NCI-H446 treated with DMSO at 0.1 percent for 48 hours (cell line): ENCODE results near the gene THYN1.
"Not testable (repeated sequence)": the region's sequence is repeated elsewhere in the genome, so short reads cannot be mapped to it uniquely, and the experiment has no call there.

Source experiments
- DNase-seq: peaks from one replicate; lab custom pipeline; 2025; lab: John Stamatoyannopoulos, UW

The THYN1 gene

DNA sequence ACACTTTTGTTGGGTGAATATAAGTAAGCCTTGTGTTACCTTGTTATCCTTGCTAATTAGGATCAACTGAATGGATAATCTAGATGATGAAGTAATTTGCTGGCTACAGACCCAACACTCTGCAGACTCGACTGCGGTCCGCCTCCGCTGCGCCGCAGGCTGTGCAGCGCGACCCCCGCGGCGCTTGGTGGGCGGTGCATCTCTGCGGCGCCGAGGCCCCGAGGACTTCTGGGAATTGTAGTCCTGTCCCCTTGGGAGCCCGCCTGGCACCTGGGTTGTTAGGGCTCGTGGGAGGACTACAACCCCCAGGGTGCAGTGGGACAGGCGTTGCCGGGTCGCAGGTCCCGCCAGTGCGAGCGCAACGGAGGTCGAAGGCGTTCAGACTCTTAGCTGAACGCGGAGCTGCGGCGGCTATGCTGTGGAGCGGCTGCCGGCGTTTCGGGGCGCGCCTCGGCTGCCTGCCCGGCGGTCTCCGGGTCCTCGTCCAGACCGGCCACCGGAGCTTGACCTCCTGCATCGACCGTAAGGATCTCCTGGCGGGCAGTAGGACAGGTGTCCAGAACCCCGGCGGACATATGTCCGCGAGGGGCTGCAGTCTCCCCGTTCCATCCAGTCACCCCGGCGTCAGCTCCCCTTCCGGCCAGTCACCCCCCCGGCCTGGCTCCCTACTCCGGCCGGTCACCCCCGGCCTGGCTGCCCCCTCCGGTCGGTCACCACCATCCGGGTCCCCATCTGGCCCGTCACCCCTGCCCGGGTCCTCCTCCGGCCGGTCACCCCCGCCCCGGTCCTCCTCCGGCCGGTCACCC lies at the start of gene THYN1, which contains the start of gene ACAD8:
Gene THYN1, minus strand, starts transcription at position 165 of the 806 bp plus-strand sequence. CDS start 470 bp downstream, outside the sequence.
Gene ACAD8, plus strand, starts transcription at position 381 of the 806 bp plus-strand sequence. Its CDS starts 33 bp downstream, at position 414.
- DNase-seq: peak; percentile 96

DNA sequence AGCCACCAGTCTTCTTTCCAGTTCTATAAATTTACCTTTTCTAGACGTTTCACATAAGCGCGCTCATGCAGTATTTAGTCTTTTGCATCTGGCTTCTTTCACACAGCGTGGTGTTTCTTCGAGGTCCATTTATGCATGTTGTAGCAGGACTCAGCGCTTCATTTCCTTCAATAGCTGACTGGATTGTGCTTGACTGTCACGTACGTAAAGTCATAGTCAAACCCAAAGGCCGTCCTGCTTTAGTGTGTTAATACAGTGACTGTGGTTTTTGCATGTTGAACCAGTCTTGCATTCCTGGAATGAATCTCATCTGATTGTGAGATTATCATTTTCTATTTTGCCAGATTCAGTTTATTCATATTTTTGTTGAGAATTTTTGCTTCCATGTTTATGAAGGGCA lies 41.5 kb upstream of the THYN1 start:
- no peak for DNase-seq

DNA sequence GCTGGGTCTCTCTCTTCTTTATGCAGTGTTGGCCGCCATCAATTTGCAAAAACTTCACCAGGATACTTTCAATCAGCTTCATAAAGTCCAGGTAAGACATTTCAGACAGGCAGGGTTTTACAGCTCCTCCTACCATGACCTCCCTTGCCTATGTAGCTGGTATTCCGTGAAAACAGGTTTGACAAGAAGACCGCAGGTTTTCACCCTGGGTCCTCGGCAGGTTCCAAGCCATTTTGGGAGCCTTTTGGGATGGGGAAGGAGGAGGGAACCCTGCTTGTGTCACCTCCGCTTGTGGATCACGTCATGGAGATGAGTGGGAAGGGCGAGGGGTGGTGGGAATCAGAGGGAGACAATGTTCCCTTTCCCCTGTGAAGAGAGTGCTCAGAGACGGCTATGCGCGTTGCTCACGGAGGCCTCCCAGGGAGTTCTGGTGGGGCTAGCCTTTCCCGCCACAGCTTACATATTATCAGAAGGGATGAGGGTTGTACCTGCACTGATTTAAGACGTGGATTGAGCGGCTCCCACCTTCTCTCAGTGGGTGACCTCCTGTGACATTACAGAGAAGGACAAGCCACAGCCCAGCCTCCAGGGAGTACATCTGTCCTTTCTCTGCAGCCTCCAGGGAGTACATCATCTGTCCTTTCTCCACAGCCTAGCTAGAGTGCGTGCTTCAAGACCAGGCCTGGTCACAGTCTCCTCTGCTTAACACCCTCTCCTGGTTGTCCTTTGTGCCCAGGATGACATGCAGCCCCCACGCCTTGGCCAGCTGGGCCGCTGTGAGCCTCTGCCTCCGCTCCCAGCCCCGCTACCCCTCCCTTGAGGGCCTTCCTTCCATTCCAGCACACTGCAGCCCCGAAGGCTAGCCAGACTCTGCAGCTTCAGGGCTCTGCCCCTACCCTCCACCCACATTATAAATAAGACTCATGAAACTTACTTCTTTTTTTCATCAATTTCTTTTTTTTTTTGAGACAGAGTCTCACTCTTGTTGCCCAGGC lies 40.3 kb upstream of the THYN1 start:
- no peak for DNase-seq

DNA sequence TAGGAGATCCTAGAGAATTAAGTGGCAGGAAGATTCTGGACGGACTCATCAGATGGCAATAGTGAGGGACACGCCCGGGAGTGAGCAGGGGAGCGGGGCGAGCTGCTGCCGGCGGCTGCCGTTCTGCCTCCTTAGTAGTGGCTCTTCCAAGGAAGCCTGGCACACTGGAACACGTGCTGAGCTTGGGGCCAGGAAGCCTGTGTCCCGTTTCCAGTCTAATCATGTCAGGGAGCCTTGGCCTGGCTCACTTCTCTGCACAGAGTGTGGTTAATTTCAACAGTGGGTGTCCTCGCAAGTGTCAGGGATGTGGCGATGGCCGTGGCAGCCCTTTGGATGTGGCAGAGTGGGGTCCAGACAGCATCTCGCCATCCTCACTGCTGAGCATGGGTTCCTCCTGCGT lies 39.5 kb upstream of the THYN1 start:
- DNase-seq: no peak

DNA sequence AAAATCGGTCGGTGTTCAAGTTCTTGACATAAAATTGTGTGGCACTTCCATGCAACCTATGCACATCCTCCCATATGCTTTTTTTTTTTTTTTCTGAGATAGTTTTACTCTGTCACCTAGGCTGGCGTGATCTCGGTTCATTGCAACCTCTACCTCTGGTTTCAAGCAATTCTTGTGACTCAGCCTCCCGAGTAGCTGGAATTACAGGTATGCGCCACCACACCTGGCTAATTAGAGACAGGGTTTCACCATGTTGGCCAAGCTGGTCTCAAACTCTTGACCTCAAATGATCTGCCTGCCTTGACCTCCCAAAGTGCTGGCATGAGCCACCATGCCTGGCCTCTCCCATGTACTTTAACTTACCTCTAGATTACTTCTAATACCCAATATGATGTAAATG lies 38.0 kb upstream of the THYN1 start:
- DNase-seq: no peak

DNA sequence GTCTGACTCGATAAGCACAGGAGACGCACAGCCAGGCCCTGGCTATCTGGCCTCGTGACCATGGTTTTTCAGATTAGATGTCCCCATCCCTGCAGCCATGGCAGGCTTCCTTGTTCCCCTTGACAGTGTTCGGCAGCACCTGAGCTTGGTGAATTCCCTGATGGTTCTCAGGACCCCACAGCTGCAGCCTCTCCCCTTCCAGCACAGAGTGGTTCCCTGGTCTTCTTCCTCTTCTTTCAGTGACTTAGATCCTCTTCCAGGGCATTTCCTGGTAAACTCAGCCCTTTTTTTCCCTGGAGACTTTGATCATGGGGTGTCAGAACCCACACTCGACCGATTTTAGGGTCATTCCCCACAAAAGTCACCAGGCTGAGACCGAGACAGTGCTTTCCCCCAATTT lies 37.5 kb upstream of the THYN1 start:
- DNase-seq: no peak

DNA sequence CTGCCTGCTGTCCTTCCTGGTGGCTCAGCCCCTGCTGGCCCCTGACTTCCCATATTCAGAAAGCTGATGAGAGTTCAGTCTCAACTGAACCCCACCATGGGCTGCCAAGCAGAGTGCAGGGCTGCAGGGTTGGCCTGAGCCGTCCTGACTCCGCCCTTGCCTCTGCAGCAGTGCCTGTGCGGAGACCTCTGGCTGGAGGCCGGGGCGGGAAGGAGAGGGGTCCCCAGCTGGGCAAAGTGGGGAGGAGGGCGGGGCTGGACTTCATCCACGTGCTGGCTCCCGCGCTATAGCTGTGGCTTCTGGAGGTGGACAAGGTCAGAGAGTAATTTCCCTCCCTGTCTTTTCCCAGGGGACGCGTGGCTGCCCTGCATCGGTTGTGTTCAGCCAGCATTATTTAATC lies 36.6 kb upstream of the THYN1 start:
- no peak for DNase-seq

DNA sequence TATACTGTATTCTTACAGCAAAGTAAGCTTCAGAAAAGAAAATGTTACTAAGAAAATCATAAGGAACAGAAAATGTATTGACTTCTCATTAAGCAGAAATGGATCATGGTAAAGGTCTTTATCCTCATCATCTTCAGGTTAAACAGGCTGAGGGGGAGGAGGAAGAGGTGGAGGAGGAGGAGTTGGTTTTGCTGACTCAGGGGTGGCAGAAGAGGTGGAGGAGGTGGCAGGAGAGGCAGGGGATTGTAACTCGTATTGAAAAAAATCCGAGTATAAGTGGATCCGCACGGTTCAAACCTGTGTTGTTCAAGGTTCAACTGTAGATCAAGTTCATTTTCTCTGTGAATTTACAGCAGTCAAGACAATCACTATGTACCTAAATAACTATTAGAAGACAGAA lies 36.0 kb upstream of the THYN1 start:
- no peak for DNase-seq

DNA sequence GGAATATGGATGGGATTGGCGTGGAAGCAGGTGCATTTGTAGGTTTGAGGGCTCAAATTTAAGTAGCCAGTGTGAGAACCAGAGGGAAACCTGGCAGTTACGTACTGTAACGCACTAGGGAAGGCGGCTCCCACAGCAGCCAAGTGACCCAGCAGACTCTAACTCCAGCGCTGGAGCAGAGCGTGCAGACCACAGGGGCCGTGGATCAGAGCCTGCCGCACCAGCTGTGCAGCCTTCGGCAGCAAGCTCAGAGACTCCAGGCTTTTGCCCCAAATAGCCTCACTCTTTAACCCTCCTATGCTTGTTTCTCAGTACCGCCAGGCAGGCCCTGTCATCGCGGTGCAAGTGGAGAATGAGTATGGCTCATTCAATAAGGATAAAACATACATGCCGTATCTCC lies 35.3 kb upstream of the THYN1 start:
- no peak for DNase-seq

DNA sequence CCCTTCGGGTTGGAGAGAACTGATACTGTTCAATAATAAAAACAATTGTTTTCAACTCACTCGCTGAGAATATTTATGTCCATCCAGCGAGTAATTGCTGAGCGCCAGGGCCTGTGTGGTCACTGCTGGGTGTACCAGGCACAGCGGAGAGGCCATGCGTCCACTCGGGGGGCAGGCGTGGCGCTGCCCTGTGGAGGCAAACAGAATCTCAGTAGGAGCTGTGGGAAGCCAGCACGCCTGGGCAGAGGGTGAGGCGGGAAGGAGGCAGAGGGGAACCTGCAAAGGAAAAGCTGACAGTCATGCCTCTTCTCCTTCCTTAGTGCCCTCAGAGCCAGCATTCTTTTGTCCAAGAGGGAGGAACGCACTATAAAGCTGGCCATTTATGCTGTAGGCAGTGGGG lies 34.4 kb upstream of the THYN1 start:
- no peak for DNase-seq

DNA sequence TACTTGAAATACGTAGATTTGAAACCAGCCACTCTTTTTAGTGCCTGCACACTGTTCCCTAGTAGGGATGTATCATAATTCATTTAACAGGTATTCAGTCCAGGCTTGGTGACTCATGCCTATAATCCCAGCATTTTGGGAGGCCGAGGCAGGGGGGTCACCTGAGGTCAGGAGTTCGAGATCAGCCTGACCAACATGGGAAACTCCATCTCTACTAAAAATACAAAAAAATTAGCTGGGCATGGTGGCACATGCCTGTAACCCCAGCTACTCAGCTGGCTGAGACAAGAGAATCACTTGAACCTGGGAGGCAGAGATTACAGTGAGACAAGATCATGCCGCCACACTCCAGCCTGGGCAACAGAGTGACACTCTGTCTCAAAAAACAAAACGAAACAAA lies 31.2 kb upstream of the THYN1 start:
- not testable (repeated sequence) for DNase-seq

DNA sequence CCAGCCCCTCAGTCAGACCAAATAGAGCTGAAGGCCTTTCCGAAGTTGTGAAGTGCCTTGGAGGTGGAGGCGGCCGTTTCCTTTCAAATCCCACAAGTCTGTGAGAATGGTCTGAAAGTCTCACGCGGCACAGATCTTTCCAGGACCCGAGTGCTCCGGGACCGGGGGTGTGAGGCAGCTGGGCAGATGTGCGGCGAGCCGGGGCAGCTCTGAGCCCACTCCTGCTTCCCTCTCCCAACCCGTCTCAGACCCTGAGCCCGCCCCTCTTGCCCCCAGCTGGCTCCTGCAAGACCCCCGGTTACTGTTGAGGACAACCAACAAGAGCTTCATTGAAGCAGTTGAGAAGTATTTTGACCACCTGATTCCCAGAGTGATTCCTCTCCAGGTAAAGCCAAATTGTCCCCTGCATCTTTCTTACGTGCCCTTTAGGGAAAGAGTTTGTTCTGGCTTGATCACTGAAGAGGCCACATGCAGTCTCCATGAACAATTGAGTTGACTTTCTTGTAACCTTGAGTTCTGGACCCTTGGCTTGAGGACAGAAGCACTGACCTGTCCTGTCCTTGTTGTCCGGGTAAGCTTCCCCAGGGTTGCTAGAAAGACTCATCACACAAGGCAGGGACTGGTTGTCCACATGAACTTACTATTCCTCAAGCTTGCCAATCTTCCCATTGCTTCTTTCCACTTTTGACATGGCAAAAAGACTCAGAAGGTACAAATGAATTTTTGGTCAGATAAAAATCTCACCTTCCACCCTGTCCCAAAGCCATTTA lies 30.5 kb upstream of the THYN1 start:
- DNase-seq: no peak

DNA sequence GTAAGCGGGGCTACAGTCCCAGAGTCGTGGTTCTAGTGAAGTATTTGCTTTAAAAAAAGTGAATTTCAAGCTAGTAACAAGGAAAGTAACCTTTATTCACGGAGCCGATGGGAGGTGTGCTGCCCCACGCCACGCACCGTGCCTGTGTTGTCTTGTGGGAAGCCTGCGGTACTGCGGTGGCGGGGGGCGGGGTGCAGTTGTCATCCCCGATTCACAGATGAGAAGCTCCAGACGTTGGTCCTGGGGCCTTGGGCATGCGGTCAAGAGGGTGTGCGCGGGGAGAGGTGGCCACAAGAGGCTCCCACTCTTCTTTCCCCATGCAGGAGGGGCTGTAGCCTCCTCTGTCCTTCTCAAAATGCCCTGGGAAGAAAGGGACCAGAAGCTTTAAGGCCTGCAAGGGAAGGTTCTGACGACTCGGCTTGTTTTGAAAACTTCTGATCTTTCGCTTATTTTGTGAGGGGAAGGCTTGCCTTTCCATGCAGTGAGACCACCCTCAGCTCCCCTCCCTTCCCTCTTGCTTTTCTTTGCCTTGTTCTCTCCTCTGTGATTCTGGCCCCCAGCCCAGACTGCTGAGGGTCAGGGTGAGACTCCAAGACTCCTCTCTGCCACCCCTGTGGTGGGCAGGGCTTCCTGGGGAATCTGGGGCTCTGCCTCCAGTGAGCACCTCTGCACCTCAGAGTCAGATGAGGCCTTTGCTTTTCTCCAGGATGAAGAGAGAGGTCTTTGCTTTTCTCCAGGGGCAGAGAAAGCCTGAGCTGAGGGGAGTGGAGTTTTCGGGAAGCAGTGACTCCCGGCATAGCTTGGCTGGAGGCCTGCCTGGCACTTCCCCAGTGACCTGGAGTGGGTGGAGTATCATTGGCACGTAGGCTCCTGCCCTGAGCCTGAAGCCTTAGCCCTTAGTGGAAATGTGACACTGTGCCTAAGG lies 29.2 kb upstream of the THYN1 start:
- DNase-seq: no peak

DNA sequence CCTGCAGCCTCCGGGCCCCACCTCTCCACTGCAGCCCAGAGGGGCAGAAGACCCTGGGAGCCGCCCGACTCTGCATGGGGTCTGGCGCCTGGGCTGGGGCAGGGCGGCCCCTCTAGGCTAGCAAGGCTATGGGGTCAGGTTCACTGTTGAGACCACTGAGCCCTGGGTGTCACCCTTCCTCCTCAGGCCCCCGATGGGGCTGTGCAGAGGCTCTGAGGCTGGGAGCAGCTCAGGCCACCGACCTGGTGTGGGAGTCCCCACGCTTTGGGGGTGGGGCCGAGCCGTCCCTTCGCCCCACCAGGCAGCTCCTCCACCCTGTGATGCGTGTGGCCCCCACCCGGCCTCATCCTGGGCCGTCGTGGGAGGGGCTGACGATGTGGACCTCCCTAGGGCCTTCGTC lies 28.5 kb upstream of the THYN1 start:
- DNase-seq: not testable (repeated sequence)

DNA sequence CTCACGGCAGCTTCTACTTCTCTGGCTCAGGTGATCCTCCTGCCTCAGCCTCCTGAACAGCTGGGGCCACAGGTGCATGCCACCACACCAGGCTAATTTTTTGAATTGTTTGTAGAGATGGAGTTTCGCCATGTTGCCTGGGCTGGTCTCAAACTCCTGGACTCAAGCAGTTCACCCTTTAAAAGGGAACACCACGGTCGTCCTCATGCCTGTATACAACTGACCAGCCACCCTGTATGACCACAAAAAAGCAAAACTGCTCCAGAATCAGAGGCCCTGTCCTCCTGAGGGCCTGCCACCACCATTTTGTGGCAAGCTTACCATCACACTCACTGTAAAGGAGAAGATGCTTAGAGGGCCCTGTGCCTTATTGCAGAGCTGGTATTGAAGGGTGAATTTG lies 25.2 kb upstream of the THYN1 start:
- DNase-seq: no peak

DNA sequence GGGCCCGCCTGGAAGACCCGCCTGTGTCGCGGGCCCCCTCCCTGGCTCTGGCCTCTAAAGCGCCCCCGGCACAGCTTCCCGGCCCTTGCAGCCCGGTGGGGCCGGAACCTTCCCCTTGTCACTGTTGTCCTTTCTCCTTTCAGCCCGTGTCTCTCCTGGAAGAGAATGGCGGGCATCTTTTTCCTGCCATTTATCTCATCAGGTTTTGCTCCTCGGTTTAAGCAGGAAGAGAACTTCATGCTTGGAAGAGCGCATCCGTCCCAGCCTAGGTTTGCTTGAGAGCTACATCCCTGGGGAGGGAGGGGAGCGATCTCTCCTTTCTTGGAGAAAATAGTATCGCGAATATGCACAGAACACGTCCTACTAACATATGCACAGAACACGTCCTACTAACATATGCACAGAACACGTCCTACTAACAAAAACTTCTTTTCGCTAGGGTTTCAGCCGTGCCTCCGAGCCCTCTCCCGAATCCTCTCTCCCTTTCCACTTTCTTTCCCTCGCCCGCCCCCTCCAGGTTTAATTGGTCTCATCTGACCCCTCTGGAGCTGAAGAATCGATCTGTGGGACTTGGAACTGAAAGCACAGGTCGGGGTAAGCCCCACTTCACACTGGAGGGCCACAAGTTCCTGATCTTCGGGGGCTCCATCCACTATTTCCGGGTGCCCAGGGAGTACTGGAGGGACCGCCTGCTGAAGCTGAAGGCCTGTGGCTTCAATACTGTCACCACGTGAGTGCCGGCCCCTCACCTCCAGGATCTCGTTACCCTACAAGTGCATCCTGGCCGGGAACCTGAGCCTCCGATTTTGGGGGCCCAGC lies 24.2 kb upstream of the THYN1 start:
- DNase-seq: no peak

DNA sequence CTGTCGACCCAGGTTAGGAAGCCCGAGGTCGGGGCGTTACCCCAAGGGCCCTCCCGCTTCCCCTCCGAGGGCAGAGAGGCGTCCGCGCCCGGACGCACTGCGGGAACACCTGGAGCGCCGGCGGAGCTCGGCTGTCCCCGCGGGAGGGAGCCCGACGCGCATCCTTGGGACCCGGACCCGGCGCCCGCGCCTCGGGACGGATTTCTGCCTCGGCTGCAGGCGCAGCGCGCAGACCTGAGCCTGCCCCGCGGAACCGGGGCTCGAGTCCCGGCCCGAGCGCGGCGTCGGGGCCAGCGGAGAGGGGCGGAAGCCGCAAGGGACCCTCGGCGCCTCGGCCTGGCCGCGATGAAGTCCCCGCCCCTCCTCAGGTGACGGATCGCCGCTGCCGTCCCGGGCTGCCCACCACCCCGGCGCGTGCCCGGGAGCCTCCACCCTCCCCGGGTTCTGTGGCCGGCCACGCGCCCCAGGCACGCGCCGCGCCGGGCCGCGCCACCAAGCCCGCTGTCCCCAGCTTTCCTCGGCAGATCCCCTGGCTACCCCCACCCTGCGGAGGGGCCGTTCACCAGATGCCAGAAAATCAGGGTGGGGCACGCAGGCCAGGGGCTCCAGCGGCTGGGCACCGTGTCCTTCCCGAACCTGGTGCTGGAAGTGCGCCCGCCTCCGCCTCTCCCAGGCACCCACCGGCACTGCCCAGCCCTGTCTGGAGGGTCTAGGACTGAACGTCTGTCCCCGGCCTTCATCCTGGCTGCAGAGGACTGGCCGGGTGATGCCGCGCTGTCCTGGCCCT lies 23.4 kb upstream of the THYN1 start:
- DNase-seq: no peak

DNA sequence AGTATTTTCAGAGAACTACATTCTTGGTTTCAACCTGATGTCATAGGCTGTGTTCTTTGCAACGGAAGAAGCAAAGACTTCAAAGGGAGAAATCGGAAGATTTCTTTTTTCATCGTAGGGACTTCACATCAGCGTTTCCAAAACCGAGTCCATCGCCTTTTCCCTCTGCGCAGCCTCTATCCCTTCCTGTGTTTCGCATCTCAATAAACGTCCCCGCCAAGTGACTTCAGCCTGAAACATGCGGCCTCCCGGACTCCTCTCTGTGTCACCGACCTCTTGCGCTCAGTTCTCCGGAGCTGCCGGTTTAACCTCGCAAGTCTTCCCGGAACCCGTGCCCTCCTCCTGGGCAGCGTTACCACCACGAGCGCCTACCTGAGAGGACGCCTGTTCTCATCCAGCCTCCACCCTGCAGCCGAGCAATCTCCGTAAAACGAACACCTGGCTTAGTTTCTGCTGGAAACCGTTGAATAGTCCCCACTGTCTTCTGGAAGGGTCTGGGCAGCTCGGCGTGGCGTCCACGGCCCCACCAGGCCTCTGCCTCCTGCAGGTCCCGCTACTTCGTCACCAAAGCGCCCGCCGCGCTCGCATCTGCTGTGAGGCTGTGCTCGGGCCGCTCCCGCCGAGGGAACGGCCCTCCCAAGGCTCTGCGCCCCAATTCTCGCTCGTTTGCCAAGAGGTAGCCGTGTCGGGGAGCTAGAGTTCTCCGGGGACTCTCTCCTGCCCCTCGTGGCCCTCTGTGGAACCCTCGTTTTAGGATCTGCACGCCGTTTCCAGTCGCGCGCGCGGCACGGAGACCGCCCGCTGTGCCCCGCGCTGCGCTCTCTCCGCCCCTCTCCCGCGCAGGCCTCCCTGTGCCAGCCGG lies 22.6 kb upstream of the THYN1 start, which contains the start of gene GLB1L3:
Gene GLB1L3, plus strand, starts transcription at position 846 of the 862 bp plus-strand sequence. CDS start 362 bp downstream, outside the sequence.
- no peak for DNase-seq
